ENCODE results near the gene KRT26. TPM values are rescaled to one million over a fixed set of nuclear protein-coding genes. Genes with fewer than 3 reads are reported as not detected.

KRT26 gene
- total RNA-seq, 1 experiment from 2014 or later, result not detected

GRCh38 chr17:40793832-40794231 is 21.8 kb upstream of the KRT26 start (continued):
- TF ChIP-seq ZNF281 (CRISPR knock-in tag; IDR thresholded peaks at IDR 0.05) (no peak), FOXJ3 (CRISPR knock-in tag; IDR thresholded peaks at IDR 0.05; ENCODE audit: borderline replicate concordance) (no peak), FOXK1 (CRISPR knock-in tag; IDR thresholded peaks at IDR 0.05) (no peak), E2F4 (CRISPR knock-in tag; IDR thresholded peaks at IDR 0.05; ENCODE audit: borderline replicate concordance, low read depth) (no peak)

- TF ChIP-seq KAT7 (CRISPR knock-in tag; IDR thresholded peaks at IDR 0.05; ENCODE audit: borderline replicate concordance) (no peak), CTCF (IDR thresholded peaks at IDR 0.05) (peak; percentile 27; the same call in 1 of the 2 replicates), AR (CRISPR knock-in tag; IDR thresholded peaks at IDR 0.05) (no peak), NFATC4 (CRISPR knock-in tag; IDR thresholded peaks at IDR 0.05) (no peak), GTF2I (CRISPR knock-in tag; conservative IDR thresholded peaks at IDR 0.05) (no peak)
- ChIA-PET POLR2A (no interaction called here), CTCF (interaction anchor here (1.0 to 3.6 kb wide), 5 partner anchors 12 to 175 kb away, joined by 3 to 28 read pairs (median 4); no protein-coding TSS in a partner anchor)
- Mint-ChIP-seq H3K4me3 (no peak overlapping the region), H3K9me3 (no peaks in the 10 kb centered on the region), H3K36me3 (no peaks in the 10 kb centered on the region), H3K27ac (no peak overlapping the region), H3K27me3 (ENCODE audit: low read depth) (peaks cover 8% of the 10 kb centered on the region), H3K4me1 (no peaks in the 10 kb centered on the region)
- no peak; the same call in 1 of the 2 replicates for ATAC-seq
- DNase-seq (ENCODE audit: low spot score), result no peak
Observed at GRCh38 chr17:40791787-40792436, 19.9 kb upstream of the KRT26 start.

GRCh38 chr17:40791111-40791510 is 19.1 kb upstream of the KRT26 start:
- CTCF ChIA-PET, result interaction anchor here (1.0 to 3.6 kb wide), 3 partner anchors 13 to 175 kb away, joined by 3 to 28 read pairs (median 4); no protein-coding TSS in a partner anchor
- no peaks in the 10 kb centered on the region for H3K9me3 Mint-ChIP-seq
- TF ChIP-seq ZNF219 (CRISPR knock-in tag; IDR thresholded peaks at IDR 0.05; ENCODE audit: borderline replicate concordance) (no peak), ZNF138 (CRISPR knock-in tag; conservative IDR thresholded peaks at IDR 0.05) (no peak), TCF7 (CRISPR knock-in tag; IDR thresholded peaks at IDR 0.05; ENCODE audit: low read depth) (no peak), SMAD4 (CRISPR knock-in tag; IDR thresholded peaks at IDR 0.05) (no peak), ATF2 (CRISPR knock-in tag; IDR thresholded peaks at IDR 0.05; ENCODE audit: borderline replicate concordance, low read depth) (no peak), CTCF (IDR thresholded peaks at IDR 0.05) (no peak), KAT7 (CRISPR knock-in tag; IDR thresholded peaks at IDR 0.05; ENCODE audit: borderline replicate concordance) (no peak), ZBTB43 (CRISPR knock-in tag; IDR thresholded peaks at IDR 0.05) (no peak)

More at GRCh38 chr17:40791111-40791510, 19.1 kb upstream of the KRT26 start:
- H3K4me1 Mint-ChIP-seq, result no peaks in the 10 kb centered on the region
- H3K27ac Mint-ChIP-seq, result no peak overlapping the region
- ATAC-seq (no peak), DNase-seq (ENCODE audit: low spot score) (no peak)
- POLR2A ChIA-PET, result interaction anchor here (0.5 kb wide), 1 partner anchor 164 kb away, joined by 5 read pairs; no protein-coding TSS in a partner anchor
- no peaks in the 10 kb centered on the region for H3K36me3 Mint-ChIP-seq
- H3K4me3 Mint-ChIP-seq, result no peak overlapping the region
- peaks cover 8% of the 10 kb centered on the region for H3K27me3 Mint-ChIP-seq (ENCODE audit: low read depth)
